Measurements from ENCODE around the gene PLAA.
A peak's percentile ranks its signal among the peaks of the same experiment; 100 is the strongest.

PLAA gene

GRCh38 chr9:26946753-26947727 lies at the start of gene PLAA:
Gene PLAA, minus strand, starts transcription at chr9:26947242. Its CDS starts 197 bp downstream, at chr9:26947045.
- peak; percentile 66 to 71 for DNase-seq (ENCODE audit: low read depth in 2 of 2, low spot score in 1 of 2)

- DNase-seq (ENCODE audit: low read depth in 2 of 2, low spot score in 1 of 2), result no peak
Observed at GRCh38 chr9:26995810-26996209, 48.8 kb upstream of the PLAA start.

DNA sequence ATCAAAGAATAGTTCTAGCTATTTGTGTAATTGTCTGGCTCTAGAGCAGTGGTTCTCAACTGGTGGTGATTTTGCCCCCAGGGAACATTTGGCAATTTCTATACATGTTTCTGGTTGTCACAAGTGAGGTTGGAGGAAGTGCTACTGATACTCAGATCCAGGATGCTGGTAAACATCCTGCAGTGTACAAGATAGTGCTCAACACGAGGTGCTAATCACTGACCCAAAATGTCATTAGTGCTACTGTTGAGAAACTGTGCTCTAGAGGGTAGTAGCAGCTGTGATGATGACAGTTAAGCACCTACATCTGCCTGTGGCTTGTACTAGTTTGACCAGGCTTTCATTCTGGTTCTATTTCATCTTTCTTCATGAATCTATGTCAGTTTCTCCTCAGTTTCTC lies 36.3 kb upstream of the PLAA start:
- DNase-seq (ENCODE audit: low read depth in 2 of 2, low spot score in 1 of 2), result no peak

GRCh38 chr9:26975728-26976707 lies 29.0 kb upstream of the PLAA start:
- no peak for DNase-seq (ENCODE audit: low read depth in 2 of 2, low spot score in 1 of 2)

GRCh38 chr9:26974927-26975326 lies 27.9 kb upstream of the PLAA start:
- DNase-seq (ENCODE audit: low read depth in 2 of 2, low spot score in 1 of 2), result no peak

GRCh38 chr9:26973989-26974388 lies 26.9 kb upstream of the PLAA start:
- DNase-seq (ENCODE audit: low read depth in 2 of 2, low spot score in 1 of 2), result no peak

DNA sequence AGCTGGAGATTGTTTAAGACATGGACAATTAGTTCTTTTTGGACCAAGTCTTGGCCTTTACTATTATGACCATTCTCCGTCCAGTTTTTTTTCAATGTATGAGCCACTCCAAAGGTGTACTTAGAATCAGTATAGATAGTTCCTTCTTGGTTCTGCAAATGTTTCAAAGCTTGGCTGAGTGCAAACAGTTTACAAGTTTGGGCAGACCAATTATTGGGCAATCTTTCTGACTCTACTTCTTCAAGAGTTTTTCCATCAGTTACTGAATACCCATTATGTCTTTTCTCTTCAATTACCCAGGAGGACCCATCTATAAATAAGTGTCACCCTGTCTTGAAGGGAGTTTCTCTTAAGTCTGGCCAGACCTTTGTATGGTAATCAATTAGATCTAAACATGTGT lies 24.7 kb upstream of the PLAA start:
- no peak for DNase-seq (ENCODE audit: low read depth in 2 of 2, low spot score in 1 of 2)

DNA sequence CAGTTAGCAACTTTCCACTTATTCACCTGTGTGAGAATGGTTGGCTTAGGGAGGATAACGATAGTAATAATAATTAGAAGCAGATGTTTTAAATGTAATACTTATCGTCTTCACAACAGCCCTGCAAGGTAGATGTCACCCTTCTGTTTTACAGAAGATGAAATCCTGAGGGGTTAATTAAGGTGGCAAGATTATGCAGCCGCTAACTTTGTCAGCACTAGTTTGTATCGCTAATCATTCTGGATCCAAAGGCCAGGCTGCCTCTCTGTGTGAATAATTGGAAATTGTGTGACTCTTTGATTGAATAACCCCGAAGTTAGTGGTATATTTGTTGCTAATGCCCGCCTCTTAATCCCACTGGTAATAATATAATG lies 9.8 kb upstream of the PLAA start:
- no peak for DNase-seq (ENCODE audit: low read depth in 2 of 2, low spot score in 1 of 2)

DNA sequence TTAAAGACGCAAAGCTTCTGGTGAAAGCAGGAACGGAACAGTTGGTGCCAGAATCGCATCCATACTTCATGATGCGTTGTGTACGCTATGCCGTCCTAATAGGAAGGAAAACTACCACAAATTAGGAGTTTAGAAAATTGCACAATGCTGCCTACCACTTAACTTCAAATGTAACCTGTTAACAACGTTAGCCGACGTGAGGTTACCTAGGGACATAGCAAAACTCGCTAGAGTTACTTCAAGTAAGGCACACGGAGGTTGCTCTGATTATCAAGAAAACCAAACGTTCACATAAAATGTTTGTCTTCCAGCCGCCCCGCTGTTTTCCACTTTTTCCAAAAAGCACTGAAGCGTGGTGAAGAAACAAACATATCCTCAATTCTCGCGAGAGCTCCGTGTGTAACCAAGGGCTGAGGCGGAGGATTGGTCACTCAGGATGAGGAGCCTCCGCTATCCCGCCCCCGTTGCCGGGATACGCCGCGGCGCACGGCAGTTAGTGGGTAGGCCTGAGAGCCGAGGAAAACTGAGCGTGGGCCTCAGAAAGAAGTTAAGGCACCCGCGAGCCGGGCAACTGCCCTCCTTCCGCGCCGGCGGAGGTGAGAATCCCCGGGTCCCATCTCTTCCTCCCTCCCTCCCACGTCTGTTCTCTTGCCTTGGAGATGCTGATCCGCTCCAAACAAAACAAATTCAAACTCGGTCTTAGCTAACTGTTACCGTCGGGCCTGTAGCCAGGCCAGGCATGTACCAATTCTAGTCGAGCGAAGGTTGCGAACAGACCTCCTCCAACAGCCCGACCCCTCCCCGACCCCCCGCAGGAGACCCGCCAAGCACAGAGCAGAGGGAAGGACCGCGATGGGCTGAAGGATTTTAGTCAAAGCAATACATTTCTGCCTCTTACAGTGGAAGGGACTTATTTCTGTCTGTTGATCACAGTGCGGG lies 9.1 kb upstream of the PLAA start, which contains the start of gene IFT74:
Gene IFT74, plus strand, starts transcription at position 492 of the 939 bp plus-strand sequence. CDS start 5,556 bp downstream, outside the sequence.
- DNase-seq (ENCODE audit: low read depth in 2 of 2, low spot score in 1 of 2), result peak; percentile 81 to 87

DNA sequence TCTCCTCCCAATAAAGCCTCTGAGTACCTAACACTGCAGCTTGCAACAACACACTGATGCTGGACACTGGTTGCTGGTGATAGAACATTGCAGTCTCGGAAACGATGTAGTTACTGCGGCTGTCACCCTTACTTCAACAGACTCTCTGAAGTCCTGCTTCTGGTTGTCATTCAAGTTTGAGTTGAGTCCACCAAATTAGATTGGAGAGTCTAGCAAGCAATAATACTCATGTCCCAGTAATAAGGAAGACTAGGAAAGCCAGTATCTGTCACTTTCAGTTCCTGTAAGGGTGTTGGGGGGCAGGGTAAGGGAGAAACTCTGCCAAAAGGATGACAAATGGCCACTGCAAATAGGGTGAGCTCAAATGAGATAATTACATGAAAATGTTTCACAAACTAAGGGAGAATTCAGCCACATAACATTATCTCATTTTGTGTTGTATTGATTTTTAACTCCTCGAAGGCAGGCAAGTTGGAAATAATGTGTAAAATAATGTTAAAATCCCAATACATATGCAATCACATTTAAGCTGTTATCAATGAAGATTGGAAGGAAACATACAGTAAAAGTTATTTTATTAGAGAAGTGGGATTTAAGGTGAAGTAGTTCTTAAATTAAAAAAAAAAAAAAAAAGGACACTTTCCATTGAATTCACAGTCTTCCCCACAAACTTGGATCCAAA lies 8.3 kb upstream of the PLAA start:
- no peak for DNase-seq (ENCODE audit: low read depth in 2 of 2, low spot score in 1 of 2)

GRCh38 chr9:26954050-26954508 lies 7.0 kb upstream of the PLAA start:
- DNase-seq (ENCODE audit: low read depth in 2 of 2, low spot score in 1 of 2), result no peak

- no peak for DNase-seq (ENCODE audit: low read depth in 2 of 2, low spot score in 1 of 2)
Observed at GRCh38 chr9:26951794-26952193, 4.8 kb upstream of the PLAA start.

- DNase-seq (ENCODE audit: low read depth in 2 of 2, low spot score in 1 of 2), result no peak
Observed at GRCh38 chr9:26950521-26950920, 3.5 kb upstream of the PLAA start.

- no peak for DNase-seq (ENCODE audit: low read depth in 2 of 2, low spot score in 1 of 2)
Observed at GRCh38 chr9:26949637-26950069, 2.6 kb upstream of the PLAA start.

DNA sequence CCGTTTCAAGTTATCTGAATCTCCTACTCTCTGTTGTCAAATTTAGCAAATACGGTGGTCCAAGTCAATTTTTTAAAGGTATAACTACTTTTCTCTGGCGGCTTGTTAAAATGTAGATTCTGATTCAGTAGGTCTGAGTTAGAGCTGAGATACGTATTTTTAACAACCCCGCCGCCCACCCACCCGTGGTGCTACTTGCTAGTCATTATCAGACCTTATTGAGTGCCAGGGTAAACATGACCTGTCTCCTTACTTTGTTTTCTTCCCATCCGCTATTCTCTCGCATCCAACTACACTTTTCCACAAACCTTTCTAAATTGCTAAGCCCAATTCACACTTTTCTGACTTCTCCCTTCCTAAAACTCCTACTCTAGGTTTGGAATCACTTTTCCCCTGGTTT lies 694 bp upstream of the PLAA start:
- no peak for DNase-seq (ENCODE audit: low read depth in 2 of 2, low spot score in 1 of 2)

GRCh38 chr9:26945591-26945990 lies 1.5 kb downstream of the PLAA start:
- DNase-seq (ENCODE audit: low read depth in 2 of 2, low spot score in 1 of 2), result no peak

- no peak for DNase-seq (ENCODE audit: low read depth in 2 of 2, low spot score in 1 of 2)
Observed at GRCh38 chr9:26940779-26941178, 6.3 kb downstream of the PLAA start.

- no peak for DNase-seq (ENCODE audit: low read depth in 2 of 2, low spot score in 1 of 2)
Observed at GRCh38 chr9:26939955-26940711, 6.9 kb downstream of the PLAA start.

DNA sequence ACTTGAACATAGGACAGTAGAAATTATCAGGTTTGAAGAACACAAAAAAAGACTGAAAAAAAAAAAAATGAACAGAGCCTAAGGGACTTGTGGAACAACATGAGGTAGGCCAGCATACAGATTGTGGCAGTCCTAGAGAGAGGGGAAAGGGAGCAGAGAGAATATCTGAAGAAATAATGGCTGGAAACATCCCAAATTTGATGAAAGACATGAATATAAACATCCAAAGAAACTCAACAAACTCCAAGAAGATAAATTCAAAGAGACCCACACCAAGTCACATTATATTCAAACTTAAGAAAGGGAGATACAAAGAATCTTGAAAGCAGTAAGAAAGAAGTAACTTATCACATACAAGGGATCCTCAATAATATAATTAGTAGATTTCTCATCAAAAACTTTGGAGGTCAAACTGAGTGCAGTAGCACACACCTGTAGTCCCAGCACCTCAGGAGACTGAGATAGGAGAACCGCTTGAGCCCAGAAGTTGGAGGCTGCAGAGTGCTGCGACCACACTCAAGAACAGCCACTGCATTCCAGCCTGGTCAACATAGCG lies 9.1 kb downstream of the PLAA start:
- no peak for DNase-seq (ENCODE audit: low read depth in 2 of 2, low spot score in 1 of 2)

Data from stimulated activated CD8-positive, alpha-beta memory T cell treated with anti-CD3 and anti-CD28 coated beads, Interleukin-4, amount 100 ng/mL, for 1 hour (primary cell).